DOHH2 (cell line): ENCODE data around the gene GIPC3.

Experiments
- H3F3A ChIP-seq: fragments of 200-600 bp; sonication (generic), shearing (Covaris generic); 2 replicates; pipeline ENCODE4 v1.6.0; 2016; ENCODE audit warnings: antibody characterized with exemption, mild to moderate bottlenecking; ENCODE audit not compliant: control insufficient read depth, insufficient read depth
- H3K27ac ChIP-seq: fragments of 200-600 bp; sonication (generic); 2 replicates; pipeline ENCODE4 v1.5.1; 2014; ENCODE audit warnings: low read depth, mild to moderate bottlenecking, low read length, moderate library complexity
- H3K27me3 ChIP-seq: fragments of 200-600 bp; sonication (generic); 2 replicates; pipeline ENCODE4 v1.6.1; 2014; ENCODE audit warnings: mild to moderate bottlenecking, low read length, mixed read lengths; ENCODE audit not compliant: control insufficient read depth
- H3K36me3 ChIP-seq: fragments of 200-600 bp; sonication (generic); 2 replicates; pipeline ENCODE4 v1.6.1; 2014; ENCODE audit warnings: mild to moderate bottlenecking, low read length, moderate library complexity, mixed read lengths; ENCODE audit not compliant: control insufficient read depth
- H3K4me1 ChIP-seq: fragments of 200-600 bp; sonication (generic); 2 replicates; pipeline ENCODE4 v1.6.1; 2014; ENCODE audit warnings: mild to moderate bottlenecking, low read length, mixed read lengths; ENCODE audit not compliant: control insufficient read depth
- H3K4me2 ChIP-seq: fragments of 200-600 bp; sonication (generic); 2 replicates; pipeline ENCODE4 v1.6.0; 2014; ENCODE audit warnings: mild to moderate bottlenecking, low read length, moderate library complexity
- H3K4me3 ChIP-seq: fragments of 200-600 bp; sonication (generic); 2 replicates; pipeline ENCODE4 v1.5.1; 2014; ENCODE audit warnings: mild to moderate bottlenecking, low read length, mixed read lengths
- H3K79me2 ChIP-seq: fragments of 200-600 bp; sonication (generic); 2 replicates; pipeline ENCODE4 v1.6.1; 2014; ENCODE audit warnings: mild to moderate bottlenecking, low read length, mixed read lengths; ENCODE audit not compliant: control insufficient read depth
- H3K9me2 ChIP-seq: fragments of 200-600 bp; sonication (generic); replicated peaks from 2 replicates; pipeline ENCODE4 v1.6.1; 2014; ENCODE audit warnings: mild to moderate bottlenecking, low read length, mixed read lengths; ENCODE audit not compliant: control insufficient read depth
- H3K9me3 ChIP-seq: fragments of 200-600 bp; sonication (generic); 2 replicates; pipeline ENCODE4 v1.6.1; 2014; ENCODE audit warnings: antibody characterized with exemption, low read length, mixed read lengths; ENCODE audit not compliant: control insufficient read depth, insufficient read depth
- H4K20me1 ChIP-seq: fragments of 200-600 bp; sonication (generic); 2 replicates; pipeline ENCODE4 v1.6.0; 2014; ENCODE audit warnings: low read depth, mild to moderate bottlenecking, antibody characterized with exemption, low read length, moderate library complexity; ENCODE audit not compliant: control insufficient read depth, insufficient read depth
- EZH2phosphoT487 ChIP-seq: fragments of 200-600 bp; sonication (generic); IDR thresholded peaks from 2 replicates; pipeline ENCODE4 v1.6.1; 2017; ENCODE audit warnings: borderline replicate concordance, mild to moderate bottlenecking, antibody characterized with exemption, low read length, moderate library complexity, mixed read lengths
- TF ChIP-seq, protein P1 (sequence below): fragments of 200-600 bp; sonication (generic); IDR thresholded peaks from one replicate; pipeline ENCODE4 v1.5.1; 2014; ENCODE audit warnings: antibody characterized with exemption, mild to moderate bottlenecking, low read depth, low read length; ENCODE audit not compliant: poor library complexity, severe bottlenecking

GIPC3 gene

DNA sequence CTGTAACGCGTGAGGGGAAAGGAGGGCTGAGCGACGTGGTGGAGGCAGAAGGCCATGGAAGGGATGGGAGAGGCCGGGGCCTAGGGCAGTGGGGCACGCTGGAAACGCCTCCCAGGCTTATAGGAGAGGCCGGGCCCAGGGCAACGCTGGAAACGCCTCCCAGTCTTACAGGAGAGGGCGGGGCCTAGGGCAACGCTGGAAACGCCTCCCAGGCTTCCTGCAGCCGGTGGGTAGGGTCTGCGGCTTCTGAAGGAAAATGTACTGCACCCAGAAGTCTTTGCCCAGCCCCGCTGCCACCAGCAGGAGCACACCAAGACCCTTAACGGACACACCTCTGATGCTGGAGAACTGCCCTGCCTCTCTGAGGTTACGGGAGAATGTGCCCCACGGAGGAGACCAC is 32.2 kb downstream of the GIPC3 start:
- Histone ChIP-seq H3K9me3 (no peaks in the 10 kb centered on the region), H3K4me2 (no peak overlapping the region), H3K27me3 (no peaks in the 10 kb centered on the region), H3K27ac (no peak overlapping the region), H3K4me3 (no peak overlapping the region), H3K4me1 (peaks cover 16% of the 10 kb centered on the region), H3K36me3 (peaks cover 16% of the 10 kb centered on the region), H3K79me2 (no peaks in the 10 kb centered on the region), H4K20me1 (no peaks in the 10 kb centered on the region), H3K9me2 (no peaks in the 10 kb centered on the region), H3F3A (no peaks in the 10 kb centered on the region)
- no peak for TF ChIP-seq EZH2phosphoT487
- TF ChIP-seq, protein P1, sequence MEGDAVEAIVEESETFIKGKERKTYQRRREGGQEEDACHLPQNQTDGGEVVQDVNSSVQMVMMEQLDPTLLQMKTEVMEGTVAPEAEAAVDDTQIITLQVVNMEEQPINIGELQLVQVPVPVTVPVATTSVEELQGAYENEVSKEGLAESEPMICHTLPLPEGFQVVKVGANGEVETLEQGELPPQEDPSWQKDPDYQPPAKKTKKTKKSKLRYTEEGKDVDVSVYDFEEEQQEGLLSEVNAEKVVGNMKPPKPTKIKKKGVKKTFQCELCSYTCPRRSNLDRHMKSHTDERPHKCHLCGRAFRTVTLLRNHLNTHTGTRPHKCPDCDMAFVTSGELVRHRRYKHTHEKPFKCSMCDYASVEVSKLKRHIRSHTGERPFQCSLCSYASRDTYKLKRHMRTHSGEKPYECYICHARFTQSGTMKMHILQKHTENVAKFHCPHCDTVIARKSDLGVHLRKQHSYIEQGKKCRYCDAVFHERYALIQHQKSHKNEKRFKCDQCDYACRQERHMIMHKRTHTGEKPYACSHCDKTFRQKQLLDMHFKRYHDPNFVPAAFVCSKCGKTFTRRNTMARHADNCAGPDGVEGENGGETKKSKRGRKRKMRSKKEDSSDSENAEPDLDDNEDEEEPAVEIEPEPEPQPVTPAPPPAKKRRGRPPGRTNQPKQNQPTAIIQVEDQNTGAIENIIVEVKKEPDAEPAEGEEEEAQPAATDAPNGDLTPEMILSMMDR: no peak

DNA sequence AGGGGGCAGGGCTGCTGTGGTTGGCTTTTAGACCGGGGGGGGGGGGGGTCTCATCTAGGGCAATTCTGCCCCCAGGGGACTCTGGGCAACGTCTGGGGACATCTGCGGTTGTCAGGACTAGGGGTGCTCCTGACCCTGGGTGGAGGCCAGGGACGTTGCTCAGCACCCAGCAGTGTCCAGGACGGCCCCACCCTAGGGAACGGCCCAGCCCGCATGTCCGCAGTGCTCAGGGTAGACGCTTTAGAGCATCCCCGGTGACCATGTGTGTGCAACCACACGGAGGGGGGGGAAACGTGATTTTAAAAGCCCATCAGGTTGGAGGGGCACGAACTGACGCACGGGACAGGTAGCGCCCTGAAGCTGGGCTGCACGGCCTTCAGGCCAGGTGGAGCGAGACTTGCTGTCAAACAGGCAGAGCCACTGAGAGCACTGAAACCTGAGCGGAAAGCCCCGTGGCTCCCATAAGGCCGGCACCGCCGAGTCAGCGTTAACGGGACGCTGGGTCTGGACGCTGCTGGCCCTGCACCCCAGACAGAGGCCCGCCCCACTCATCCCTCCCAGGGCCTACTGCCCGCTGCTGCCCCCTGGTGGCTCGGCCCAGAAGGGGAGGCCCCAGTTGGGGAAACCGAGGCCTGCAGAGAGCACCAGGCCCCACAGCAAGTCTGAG is 33.0 kb downstream of the GIPC3 start:
- no peak overlapping the region for H3K4me3 ChIP-seq
- H3K79me2 ChIP-seq: no peaks in the 10 kb centered on the region
- H3K27me3 ChIP-seq: no peaks in the 10 kb centered on the region
- H3K27ac ChIP-seq: no peak overlapping the region
- no peak overlapping the region for H3K4me2 ChIP-seq
- no peaks in the 10 kb centered on the region for H3K9me3 ChIP-seq
- no peaks in the 10 kb centered on the region for H3F3A ChIP-seq
- H3K4me1 ChIP-seq: peaks cover 16% of the 10 kb centered on the region
- H3K36me3 ChIP-seq: peaks cover 20% of the 10 kb centered on the region
- no peaks in the 10 kb centered on the region for H4K20me1 ChIP-seq
- TF ChIP-seq, protein P1: peak; percentile 94
- no peak for TF ChIP-seq EZH2phosphoT487
- no peaks in the 10 kb centered on the region for H3K9me2 ChIP-seq

DNA sequence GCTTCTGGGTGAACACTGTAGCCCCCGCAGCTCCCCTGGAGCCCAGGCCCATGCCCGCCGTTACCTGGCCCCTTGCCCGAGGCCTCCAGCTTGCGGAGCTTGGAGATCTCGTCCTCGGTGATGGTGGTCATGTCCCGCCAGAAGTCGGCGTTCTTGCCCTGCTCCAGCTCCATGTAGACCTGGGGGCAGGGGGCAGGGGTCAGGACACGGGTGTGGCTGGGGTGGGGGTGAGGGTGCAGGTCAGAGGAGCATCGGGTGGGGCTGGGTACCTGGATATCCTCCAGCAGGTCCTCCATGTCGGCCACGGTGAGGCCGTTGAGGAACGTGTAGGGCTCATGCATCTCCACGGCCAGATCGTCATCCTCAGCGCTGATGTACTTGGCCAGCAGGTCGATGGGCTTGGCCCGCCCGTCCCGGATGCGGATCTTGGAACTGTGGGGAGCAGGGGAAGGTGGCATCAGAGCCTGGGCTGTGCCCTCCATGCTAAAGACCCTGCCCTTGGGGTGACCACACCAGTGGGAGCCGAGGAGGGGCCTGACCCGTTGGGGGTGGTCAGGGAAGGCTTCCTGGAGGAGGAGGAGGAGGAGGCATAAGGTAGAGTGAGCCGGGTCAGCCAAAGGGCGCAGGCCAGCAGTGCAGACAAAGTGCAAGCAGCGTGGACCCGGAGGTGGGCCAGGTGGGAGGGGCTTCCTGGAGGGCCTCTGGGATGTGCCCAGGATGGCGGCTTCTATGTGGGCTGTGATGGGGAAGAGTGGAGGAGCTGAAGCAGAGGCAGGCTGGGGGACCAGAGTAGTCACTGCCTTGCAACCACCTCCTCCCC is 33.7 kb downstream of the GIPC3 start:
- Histone ChIP-seq H3K9me2 (no peaks in the 10 kb centered on the region), H3K27me3 (no peaks in the 10 kb centered on the region), H3K4me1 (peaks cover 16% of the 10 kb centered on the region), H3K27ac (no peak overlapping the region), H3F3A (no peaks in the 10 kb centered on the region), H3K36me3 (peaks cover 20% of the 10 kb centered on the region), H3K4me2 (no peak overlapping the region), H3K79me2 (peaks cover 1% of the 10 kb centered on the region), H4K20me1 (no peaks in the 10 kb centered on the region), H3K4me3 (no peak overlapping the region), H3K9me3 (no peaks in the 10 kb centered on the region)
- no peak for TF ChIP-seq EZH2phosphoT487
- TF ChIP-seq, protein P1: peak; percentile 37
